HepG2 (cell line): ENCODE results near the gene CFAP54. TPM values are rescaled to one million over a fixed set of nuclear protein-coding genes. Genes with fewer than 3 reads are reported as not detected.
A peak's percentile ranks its signal among the peaks of the same experiment; 100 is the strongest.

ENCODE experiments used
- ATAC-seq: fragments of 200-7000 bp; cut with Tn5 transposase; 3 replicates; pipeline ENCODE4 v1.9.1; 2020; ENCODE audit warnings: mild to moderate bottlenecking, moderate library complexity
- BruUV-seq: library from RNA; stranded (reverse); fragments of 400-500 nt; replicated peaks from 2 replicates; lab custom pipeline; 2021; lab: Mats Ljungman, UMichigan
- CTCF ChIA-PET: fragments of 300-600 bp; formaldehyde crosslinking; extraction: SDS; loops from one replicate; lab custom pipeline; 2021; ENCODE audit warnings: low total read pairs, inconsistent platforms, low intra/inter-chr PET ratio; lab: Yijun Ruan, JAX
- POLR2A ChIA-PET: fragments of 350-600 bp; sonication (Branson Sonifier 250); formaldehyde crosslinking; loops from one replicate; lab custom pipeline; 2020; ENCODE audit warnings: antibody characterized with exemption, inconsistent platforms; lab: Yijun Ruan, JAX
- DNase-seq: peaks from one replicate; pipeline ENCODE4 v3.0.0-alpha.2; 2015; ENCODE audit warnings: low spot score
- FAIRE-seq: peaks from 3 replicates; lab custom pipeline; 2011; peaks lifted over from hg19 to GRCh38; lab: Jason Lieb, UNC
- H2AFZ ChIP-seq: one replicate; pipeline ENCODE4 v1.6.1; 2011; ENCODE audit warnings: low read length, inconsistent platforms
- H3K27ac ChIP-seq: fragments of 300-600 bp; 3 replicates; pipeline ENCODE4 v1.8.0; 2011; ENCODE audit warnings: mixed run types, mild to moderate bottlenecking, mixed read lengths, low read length, inconsistent platforms; ENCODE audit not compliant: insufficient read depth; ENCODE audit errors: extremely low read length
- H3K27me3 ChIP-seq, 2 experiments: fragments of 200-600 bp in 1 of 2; 2 replicates in 1 of 2; 3 replicates in 1 of 2; pipeline versions ENCODE4 v1.6.0 to v1.8.0; 2011; ENCODE audit warnings: low read length in 2 of 2, mild to moderate bottlenecking in 2 of 2, moderate library complexity in 2 of 2, inconsistent platforms in 1 of 2; ENCODE audit not compliant: insufficient read depth in 2 of 2, control insufficient read depth in 1 of 2
- H3K36me3 ChIP-seq, 2 experiments: fragments of 200-600 bp in 1 of 2; replicated peaks in 1 of 2; 2 replicates in 1 of 2; 3 replicates in 1 of 2; pipeline versions ENCODE4 v1.5.1 to v1.8.0; 2011; ENCODE audit warnings: low read length in 2 of 2, inconsistent platforms in 1 of 2; ENCODE audit not compliant: insufficient read depth in 2 of 2, control insufficient read depth in 1 of 2
- H3K4me1 ChIP-seq: 2 replicates; pipeline ENCODE4 v1.5.1; 2012; ENCODE audit warnings: low read length, inconsistent platforms; ENCODE audit not compliant: insufficient read depth
- H3K4me2 ChIP-seq: 2 replicates; pipeline ENCODE4 v1.6.0; 2011; ENCODE audit warnings: low read depth, low read length, inconsistent platforms
- H3K4me3 ChIP-seq, 3 experiments: fragments of 200-600 bp in 1 of 3; sonication (generic), shearing (Covaris generic) in 1 of 3; replicated peaks in 1 of 3; 2 replicates each; pipeline ENCODE4 v1.5.1; 2011 to 2016; ENCODE audit warnings: low read length in 3 of 3, inconsistent platforms in 2 of 3, low read depth in 2 of 3, mild to moderate bottlenecking in 2 of 3, control low read depth in 1 of 3, mixed read lengths in 1 of 3; ENCODE audit not compliant: insufficient read depth in 1 of 3
- H3K79me2 ChIP-seq: one replicate; pipeline ENCODE4 v1.6.1; 2011; ENCODE audit warnings: low read length, inconsistent platforms; ENCODE audit not compliant: insufficient read depth
- H3K9ac ChIP-seq: 2 replicates; pipeline ENCODE4 v1.6.0; 2011; ENCODE audit warnings: mild to moderate bottlenecking, low read depth, low read length, inconsistent platforms; ENCODE audit not compliant: insufficient read depth
- H3K9me3 ChIP-seq: 2 replicates; pipeline ENCODE4 v1.5.1; 2012; ENCODE audit warnings: mild to moderate bottlenecking, low read length
- H4K20me1 ChIP-seq: 2 replicates; pipeline ENCODE4 v1.6.0; 2011; ENCODE audit warnings: inconsistent platforms, mild to moderate bottlenecking, low read length, moderate library complexity; ENCODE audit not compliant: insufficient read depth
- AGO2 ChIP-seq: fragments of 200-400 bp; formaldehyde crosslinking; optimal IDR thresholded peaks from 2 replicates; pipeline ENCODE3; 2017; ENCODE audit warnings: mild to moderate bottlenecking, low read depth, low read length, moderate library complexity
- AKAP8 ChIP-seq: sonication (generic); formaldehyde crosslinking; IDR thresholded peaks from 2 replicates; pipeline ENCODE4 v1.5.1; 2020; ENCODE audit warnings: mild to moderate bottlenecking, missing genetic modification reagents
- BCL6 ChIP-seq: IDR thresholded peaks from 2 replicates; pipeline ENCODE4 v1.6.1; 2016; ENCODE audit warnings: missing genetic modification reagents, missing compliant biosample characterization
- DMAP1 ChIP-seq: IDR thresholded peaks from 2 replicates; pipeline ENCODE4 v1.6.1; 2016
- E2F5 ChIP-seq: sonication (generic); formaldehyde crosslinking; conservative IDR thresholded peaks from 2 replicates; pipeline ENCODE4 v1.4.0; 2020; ENCODE audit warnings: missing genetic modification reagents
- FOSL1 ChIP-seq: sonication (generic); formaldehyde crosslinking; IDR thresholded peaks from 2 replicates; pipeline ENCODE4 v1.9.0; 2021; ENCODE audit warnings: missing genetic modification reagents, borderline replicate concordance
- FOXA1 ChIP-seq, 2 experiments: fragments of 450-650 bp in 1 of 2; sonication (generic) in 1 of 2; formaldehyde crosslinking in 1 of 2; IDR thresholded peaks; 2 replicates each; pipeline versions ENCODE4 v1.4.0 to v1.6.1; 2016 to 2020; ENCODE audit warnings: missing genetic modification reagents in 1 of 2
- FOXP1 ChIP-seq, 2 experiments: fragments of 450-650 bp in 1 of 2; IDR thresholded peaks; 2 replicates each; pipeline ENCODE4 v1.6.1; 2017 to 2018; ENCODE audit warnings: antibody characterized with exemption in 1 of 2
- GATAD2A ChIP-seq: IDR thresholded peaks from 2 replicates; pipeline ENCODE4 v1.6.1; 2016
- HMGXB4 ChIP-seq, 2 experiments: sonication (generic) in 1 of 2; formaldehyde crosslinking in 1 of 2; IDR thresholded peaks; 2 replicates each; pipeline versions ENCODE4 v1.4.0 to v1.6.1; 2018 to 2020; ENCODE audit warnings: missing genetic modification reagents in 2 of 2, borderline replicate concordance in 1 of 2, low read depth in 1 of 2, mild to moderate bottlenecking in 1 of 2, missing biosample characterization in 1 of 2
- IRF2 ChIP-seq: IDR thresholded peaks from 2 replicates; pipeline ENCODE4 v1.6.1; 2018; ENCODE audit warnings: missing genetic modification reagents, missing compliant biosample characterization
- NBN ChIP-seq: fragments of 450-650 bp; conservative IDR thresholded peaks from 2 replicates; pipeline ENCODE4 v1.6.1; 2017
- SOX5 ChIP-seq: IDR thresholded peaks from 2 replicates; pipeline ENCODE4 v1.6.1; 2016; ENCODE audit warnings: borderline replicate concordance
- ZNF260 ChIP-seq: sonication (generic); formaldehyde crosslinking; IDR thresholded peaks from 2 replicates; pipeline ENCODE4 v1.4.0; 2020; ENCODE audit warnings: missing genetic modification reagents, low read depth, mild to moderate bottlenecking, borderline replicate concordance
- ZNF264 ChIP-seq: sonication (generic); formaldehyde crosslinking; IDR thresholded peaks from 2 replicates; pipeline ENCODE4 v1.4.0; 2020; ENCODE audit warnings: missing genetic modification reagents
- ZNF432 ChIP-seq: sonication (generic); formaldehyde crosslinking; IDR thresholded peaks from 2 replicates; pipeline ENCODE4 v1.5.0; 2020; ENCODE audit warnings: missing genetic modification reagents, mild to moderate bottlenecking, borderline replicate concordance
- ZNF460 ChIP-seq: sonication (generic); formaldehyde crosslinking; IDR thresholded peaks from 2 replicates; pipeline ENCODE4 v1.5.1; 2020; ENCODE audit warnings: missing genetic modification reagents, mild to moderate bottlenecking, borderline replicate concordance
- ZNF569 ChIP-seq: sonication (generic); formaldehyde crosslinking; IDR thresholded peaks from 2 replicates; pipeline ENCODE4 v1.5.0; 2020; ENCODE audit warnings: mild to moderate bottlenecking, missing genetic modification reagents, moderate library complexity, borderline replicate concordance
- ZNF713 ChIP-seq: sonication (generic); formaldehyde crosslinking; IDR thresholded peaks from 2 replicates; pipeline ENCODE4 v1.4.0; 2020; ENCODE audit warnings: mild to moderate bottlenecking, missing genetic modification reagents
- ZNF747 ChIP-seq: sonication (generic); formaldehyde crosslinking; IDR thresholded peaks from 2 replicates; pipeline ENCODE4 v1.8.1; 2023; ENCODE audit warnings: missing genetic modification reagents, mild to moderate bottlenecking, borderline replicate concordance
- WGBS: methylation state at CpG from one replicate; pipeline ENCODE4 v1.1.6; 2017; ENCODE audit warnings: low lambda C conversion rate; 5-methylcytosine and 5-hydroxymethylcytosine counted together
- in situ Hi-C: cut with HindIII; loops from 2 replicates; pipeline ENCODE4 v1.10.0; 2017; ENCODE audit warnings: low pct_unique_long_range_greater_than_20kb; ENCODE audit not compliant: extremely low pct_ligation_motif_present
- intact Hi-C: fragments of 100-400 bp; cut with micrococcal nuclease; formaldehyde crosslinking; loops from one replicate; pipeline ENCODE4 v1.10.0; 2022; ENCODE audit not compliant: unreplicated experiment
- polyA plus RNA-seq, 8 experiments: library from polyadenylated mRNA; depleted of rRNA in 3 of 8; stranded (reverse) in 7 of 8; unstranded in 1 of 8; fragments of >200 nt; fragmentation: Illumina TruSeq in 4 of 8; extraction: Trizol in 4 of 8; gene quantifications; 2 replicates each; pipeline versions ENCODE4 v1.2.1 to v1.2.3, GENCODE V29; 2011 to 2016; ENCODE audit warnings: low read depth in 4 of 8, missing spikeins in 1 of 8, mixed read lengths in 1 of 8; ENCODE audit not compliant: insufficient read depth in 1 of 8
- total RNA-seq, 5 experiments: library from RNA; depleted of rRNA; stranded (reverse); fragments of >200 nt; fragmentation: Illumina TruSeq; extraction: Trizol; gene quantifications; 2 replicates each; pipeline ENCODE4 v1.2.3, GENCODE V29; 2016; ENCODE audit warnings: low read depth in 1 of 5
- TF ChIP-seq, protein P1 (sequence below): sonication (generic); formaldehyde crosslinking; IDR thresholded peaks from 2 replicates; pipeline ENCODE4 v1.5.0; 2020; ENCODE audit warnings: missing genetic modification reagents

Gene CFAP54
- total and polyA plus RNA-seq, 2 of the 13 experiments (the other 11 are each of a cell fraction or from before 2014, with no cell fraction given): not detected

- no peak for TF ChIP-seq E2F5 (CRISPR knock-in tag)
- TF ChIP-seq ZNF747: no peak
- no peak for TF ChIP-seq AGO2
- TF ChIP-seq NBN: no peak
- TF ChIP-seq ZNF264 (CRISPR knock-in tag): no peak
- TF ChIP-seq HMGXB4 (CRISPR knock-in tag; IDR thresholded peaks at IDR 0.05; ENCODE audit: borderline replicate concordance in 1 of 2, low read depth in 1 of 2): no peak
- TF ChIP-seq AKAP8 (CRISPR knock-in tag): no peak
- TF ChIP-seq, all 625 proteins: peak for 0
Observed at GRCh38 chr12:96448300-96448699, 41.1 kb upstream of the CFAP54 start (continued).

GRCh38 chr12:96452261-96452922, 37.0 kb upstream of the CFAP54 start:
- no peak overlapping the region for H3K9ac ChIP-seq
- no peak overlapping the region for H3K4me2 ChIP-seq
- no peak overlapping the region for H2AFZ ChIP-seq
- no peaks in the 10 kb centered on the region for H3K27me3 ChIP-seq
- ChIA-PET CTCF (no interaction called here), POLR2A (no interaction called here)
- ATAC-seq (no peak), DNase-seq (no peak)
- no peaks in the 10 kb centered on the region for H3K4me1 ChIP-seq
- BruUV-seq: no TSS peak
- WGBS: 11% methylated on average over 3 of the region's 3 CpGs
- intact Hi-C loops: no loop called here
- no peak overlapping the region for H3K27ac ChIP-seq
- in situ Hi-C loops: no loop called here
- H3K79me2 ChIP-seq: no peaks in the 10 kb centered on the region
- H3K9me3 ChIP-seq: no peaks in the 10 kb centered on the region
- no peak overlapping the region for H3K4me3 ChIP-seq
- no peaks in the 10 kb centered on the region for H3K36me3 ChIP-seq
- TF ChIP-seq GATAD2A (CRISPR knock-in tag) (peak; percentile 40; the same call in 1 of the 2 replicates), FOXP1 (IDR thresholded peaks at IDR 0.05) (no peak), FOXP1 (CRISPR knock-in tag; IDR thresholded peaks at IDR 0.05) (peak; percentile 32; the same call in 1 of the 2 replicates), DMAP1 (no peak), FOSL1 (CRISPR knock-in tag) (no peak), ZNF432 (CRISPR knock-in tag) (no peak), ZNF460 (CRISPR knock-in tag) (no peak), ZNF713 (CRISPR knock-in tag) (no peak), BCL6 (CRISPR knock-in tag) (peak; percentile 31; the same call in 1 of the 2 replicates), SOX5 (no peak), IRF2 (CRISPR knock-in tag) (no peak), FOXA1 (IDR thresholded peaks at IDR 0.05) (peak; percentile 34; the same call in 1 of the 2 replicates), FOXA1 (CRISPR knock-in tag; IDR thresholded peaks at IDR 0.05) (no peak), ZNF569 (no peak), ZNF260 (CRISPR knock-in tag) (no peak)
- TF ChIP-seq, protein P1, sequence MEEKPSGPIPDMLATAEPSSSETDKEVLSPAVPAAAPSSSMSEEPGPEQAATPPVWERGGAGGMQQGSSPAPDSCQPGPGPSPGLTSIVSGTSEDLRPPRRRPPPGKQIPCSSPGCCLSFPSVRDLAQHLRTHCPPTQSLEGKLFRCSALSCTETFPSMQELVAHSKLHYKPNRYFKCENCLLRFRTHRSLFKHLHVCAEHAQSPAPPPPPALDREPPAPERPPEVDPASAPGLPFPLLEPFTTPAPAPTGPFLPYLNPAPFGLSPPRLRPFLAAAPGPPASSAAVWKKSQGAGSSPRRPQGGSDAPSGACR (CRISPR knock-in tag): no peak
- TF ChIP-seq, all 625 proteins: peak for 4
- FAIRE-seq: no peak
- H4K20me1 ChIP-seq: no peaks in the 10 kb centered on the region
